HG02870 (cell line): ENCODE data around the gene KIF4A.
"Not testable (repeated sequence)": the region's sequence is repeated elsewhere in the genome, so short reads cannot be mapped to it uniquely, and the experiment has no call there.

Source experiments
- ATAC-seq: cut with Tn5 transposase; IDR thresholded peaks from one replicate; pipeline ENCODE4 v1.9.1; 2021; ENCODE audit warnings: mild to moderate bottlenecking, moderate library complexity; ENCODE audit not compliant: unreplicated experiment

KIF4A gene, protein sequence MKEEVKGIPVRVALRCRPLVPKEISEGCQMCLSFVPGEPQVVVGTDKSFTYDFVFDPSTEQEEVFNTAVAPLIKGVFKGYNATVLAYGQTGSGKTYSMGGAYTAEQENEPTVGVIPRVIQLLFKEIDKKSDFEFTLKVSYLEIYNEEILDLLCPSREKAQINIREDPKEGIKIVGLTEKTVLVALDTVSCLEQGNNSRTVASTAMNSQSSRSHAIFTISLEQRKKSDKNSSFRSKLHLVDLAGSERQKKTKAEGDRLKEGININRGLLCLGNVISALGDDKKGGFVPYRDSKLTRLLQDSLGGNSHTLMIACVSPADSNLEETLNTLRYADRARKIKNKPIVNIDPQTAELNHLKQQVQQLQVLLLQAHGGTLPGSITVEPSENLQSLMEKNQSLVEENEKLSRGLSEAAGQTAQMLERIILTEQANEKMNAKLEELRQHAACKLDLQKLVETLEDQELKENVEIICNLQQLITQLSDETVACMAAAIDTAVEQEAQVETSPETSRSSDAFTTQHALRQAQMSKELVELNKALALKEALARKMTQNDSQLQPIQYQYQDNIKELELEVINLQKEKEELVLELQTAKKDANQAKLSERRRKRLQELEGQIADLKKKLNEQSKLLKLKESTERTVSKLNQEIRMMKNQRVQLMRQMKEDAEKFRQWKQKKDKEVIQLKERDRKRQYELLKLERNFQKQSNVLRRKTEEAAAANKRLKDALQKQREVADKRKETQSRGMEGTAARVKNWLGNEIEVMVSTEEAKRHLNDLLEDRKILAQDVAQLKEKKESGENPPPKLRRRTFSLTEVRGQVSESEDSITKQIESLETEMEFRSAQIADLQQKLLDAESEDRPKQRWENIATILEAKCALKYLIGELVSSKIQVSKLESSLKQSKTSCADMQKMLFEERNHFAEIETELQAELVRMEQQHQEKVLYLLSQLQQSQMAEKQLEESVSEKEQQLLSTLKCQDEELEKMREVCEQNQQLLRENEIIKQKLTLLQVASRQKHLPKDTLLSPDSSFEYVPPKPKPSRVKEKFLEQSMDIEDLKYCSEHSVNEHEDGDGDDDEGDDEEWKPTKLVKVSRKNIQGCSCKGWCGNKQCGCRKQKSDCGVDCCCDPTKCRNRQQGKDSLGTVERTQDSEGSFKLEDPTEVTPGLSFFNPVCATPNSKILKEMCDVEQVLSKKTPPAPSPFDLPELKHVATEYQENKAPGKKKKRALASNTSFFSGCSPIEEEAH

DNA sequence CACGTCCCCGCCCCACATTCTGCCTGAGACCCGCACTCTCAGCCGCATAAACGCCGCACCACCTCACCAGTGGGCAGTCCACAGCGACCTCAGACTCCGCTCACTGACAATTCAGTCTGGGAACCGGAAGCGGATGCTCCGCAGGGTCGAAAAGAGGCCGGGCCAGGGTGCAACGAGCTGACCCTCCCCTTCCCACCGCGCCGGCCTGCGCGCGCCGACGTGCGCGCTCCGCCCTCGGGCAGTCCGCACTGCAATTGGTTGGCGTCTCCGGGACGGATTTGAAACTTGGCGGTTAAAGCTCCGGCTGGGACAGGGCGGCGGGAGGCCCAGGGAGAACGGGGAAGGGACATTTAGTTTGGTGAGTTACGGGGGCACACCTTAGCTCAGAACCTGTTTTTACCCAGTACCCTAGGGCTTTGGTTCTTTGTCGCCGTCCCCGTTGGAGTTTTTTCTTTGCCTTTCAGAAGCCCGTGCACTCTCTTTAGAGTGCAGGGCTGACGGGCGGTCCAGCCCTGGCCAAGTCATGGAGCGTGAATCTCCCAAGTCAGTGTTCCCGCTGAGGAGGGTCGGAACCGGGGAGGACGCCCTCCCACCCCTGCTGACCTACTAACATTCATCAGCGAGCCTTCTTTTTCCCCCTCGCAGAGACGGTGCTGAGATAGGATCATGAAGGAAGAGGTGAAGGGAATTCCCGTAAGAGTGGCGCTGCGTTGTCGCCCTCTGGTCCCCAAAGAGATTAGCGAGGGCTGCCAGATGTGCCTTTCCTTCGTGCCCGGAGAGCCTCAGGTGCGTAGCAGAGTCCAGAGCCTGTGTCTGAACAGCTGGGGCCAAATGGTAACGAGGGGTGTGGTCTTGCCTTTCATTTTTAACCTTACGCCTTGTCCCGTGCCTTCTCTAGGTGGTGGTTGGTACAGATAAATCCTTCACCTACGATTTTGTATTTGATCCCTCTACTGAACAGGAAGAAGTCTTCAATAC, at the start of gene KIF4A, which contains the start of gene PDZD11:
TSS of gene KIF4A (plus strand) at position 312 of the 978 bp plus-strand sequence. CDS start at position 667, 355 bp downstream.
TSS of gene PDZD11 (minus strand) at position 135 of the 978 bp plus-strand sequence. CDS start 586 bp downstream, outside the sequence.
- peak; percentile 96 for ATAC-seq

DNA sequence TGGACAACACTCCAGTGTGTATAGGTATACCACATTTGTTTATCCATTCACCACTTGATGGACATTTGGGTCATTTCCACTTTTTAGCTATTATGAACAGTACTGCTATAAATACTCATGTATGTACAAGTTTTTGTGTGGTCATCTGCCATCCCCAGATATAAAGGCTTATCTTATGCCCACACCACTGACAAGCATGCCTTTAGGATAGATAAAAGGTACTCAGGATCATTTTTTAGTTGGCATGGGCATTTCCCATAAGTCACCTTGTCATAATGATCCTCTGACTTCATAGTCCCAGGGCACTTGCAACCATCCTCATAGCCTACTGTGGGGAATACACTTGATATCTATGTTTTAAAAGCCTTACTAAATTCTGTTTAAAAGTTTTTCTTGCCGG, 49.2 kb upstream of the KIF4A start:
- ATAC-seq, result no peak

DNA sequence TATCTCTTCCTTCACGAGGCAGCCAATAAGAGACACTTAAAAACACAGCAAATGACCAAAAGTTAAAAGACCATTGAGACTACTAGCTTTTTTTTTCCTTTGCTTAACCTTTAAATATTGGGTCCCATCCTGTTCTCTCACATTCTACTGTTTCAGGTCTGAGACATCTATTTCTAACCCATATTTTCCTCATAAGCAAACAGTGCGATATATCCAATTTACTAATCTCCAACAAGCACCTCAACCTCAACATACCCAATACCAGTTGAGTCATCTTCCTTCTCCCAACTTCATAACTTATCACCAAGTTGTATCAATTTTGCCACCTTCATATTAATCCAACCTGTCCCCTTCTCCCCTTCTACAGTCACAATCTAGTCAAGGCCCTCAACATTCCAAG, 48.4 kb upstream of the KIF4A start:
- ATAC-seq, result no peak

DNA sequence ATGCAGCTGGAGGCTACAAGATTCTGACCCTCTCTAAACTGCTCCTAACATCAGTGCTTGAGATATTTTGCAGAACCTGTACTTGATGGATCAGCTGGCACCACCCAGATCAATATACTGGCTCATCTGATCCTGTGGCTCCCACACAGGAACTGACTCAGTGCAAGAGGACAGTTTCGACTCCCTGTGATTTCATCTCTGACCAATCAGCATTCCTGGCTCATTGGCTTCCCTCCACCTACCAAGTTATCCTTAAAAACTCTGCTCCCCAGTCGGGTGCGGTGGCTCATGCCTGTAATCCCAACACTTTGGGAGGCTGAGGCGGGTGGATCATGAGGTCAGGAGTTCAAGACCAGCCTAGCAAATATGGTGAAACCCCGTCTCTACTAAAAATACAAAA, 46.3 kb upstream of the KIF4A start:
- not testable (repeated sequence) for ATAC-seq

GRCh38 chrX:70244881-70245280, 45.0 kb upstream of the KIF4A start:
- no peak for ATAC-seq

DNA sequence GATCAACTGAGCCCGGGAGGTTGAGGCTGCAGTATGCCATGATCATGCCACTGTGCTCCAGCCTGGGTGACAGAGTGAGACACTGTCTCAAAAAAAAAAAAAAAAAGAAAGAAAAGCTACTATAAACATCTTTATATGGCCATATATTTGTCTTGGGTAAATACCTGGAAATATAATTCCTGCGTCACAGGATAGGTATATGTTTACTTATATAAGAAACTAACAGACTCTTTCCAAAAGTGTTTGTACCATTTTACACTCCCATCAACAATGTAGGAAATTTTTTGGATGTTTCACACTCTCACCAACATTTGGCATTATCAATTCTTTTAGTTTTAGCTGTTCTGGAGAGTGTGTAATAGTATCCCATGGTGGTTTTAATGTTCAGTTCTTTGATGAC, 42.7 kb upstream of the KIF4A start:
- ATAC-seq, result no peak

DNA sequence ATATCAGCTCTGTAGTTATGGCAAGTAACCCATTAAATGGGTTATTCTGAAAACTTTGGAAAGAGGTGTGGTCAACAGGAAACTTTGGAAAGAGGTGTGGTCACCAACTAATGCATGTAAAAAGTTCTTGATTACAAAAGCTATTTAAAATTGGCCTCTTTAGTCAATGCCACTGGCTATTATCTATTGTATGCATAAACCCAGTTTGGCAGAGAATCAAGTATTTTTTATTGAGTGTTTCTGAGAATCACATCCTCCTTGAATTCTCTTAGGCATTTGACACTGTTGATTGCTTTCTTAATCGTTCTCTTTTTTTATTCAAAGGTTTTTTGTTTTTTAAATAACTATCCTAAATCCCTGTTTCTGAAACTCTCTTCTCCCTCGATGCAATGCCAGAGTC, 37.4 kb upstream of the KIF4A start:
- no peak for ATAC-seq

GRCh38 chrX:70253377-70254062, 36.4 kb upstream of the KIF4A start:
- ATAC-seq, result no peak

DNA sequence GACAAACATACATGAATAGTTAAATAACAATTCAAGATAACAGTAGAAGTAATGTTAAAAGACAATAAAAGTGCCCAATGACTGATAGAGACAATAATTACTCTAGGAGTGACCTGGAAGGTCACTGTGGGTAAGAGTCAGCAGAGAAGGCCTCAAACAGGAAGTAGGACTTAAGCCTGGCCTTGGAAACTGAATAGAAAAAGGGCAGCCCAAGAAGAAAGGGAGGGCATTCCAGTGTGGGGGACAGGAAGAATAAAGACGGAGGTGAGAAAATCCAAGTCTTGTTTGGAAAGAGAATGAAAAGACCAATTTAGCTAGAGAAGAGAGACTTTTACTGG, 35.9 kb upstream of the KIF4A start:
- ATAC-seq, result no peak

DNA sequence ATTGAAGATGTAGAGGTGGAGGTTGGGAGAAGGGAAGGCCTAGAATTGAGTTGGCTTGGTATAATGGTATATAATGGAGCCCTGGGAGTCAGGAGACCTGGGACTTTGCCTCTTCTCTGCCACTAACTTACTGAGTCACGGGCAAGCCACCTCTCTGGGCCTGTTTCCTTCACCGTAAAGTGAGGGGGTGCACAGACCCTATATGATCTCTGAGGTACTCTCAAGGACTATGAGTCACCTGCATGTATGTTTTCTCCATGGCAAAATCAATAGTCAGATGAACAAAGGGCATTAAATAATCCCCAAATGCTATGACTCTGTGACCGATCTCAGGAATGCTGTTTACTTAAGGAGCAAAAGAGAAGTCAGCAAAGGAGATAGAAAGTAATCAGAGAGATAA, 35.0 kb upstream of the KIF4A start:
- ATAC-seq, result no peak

DNA sequence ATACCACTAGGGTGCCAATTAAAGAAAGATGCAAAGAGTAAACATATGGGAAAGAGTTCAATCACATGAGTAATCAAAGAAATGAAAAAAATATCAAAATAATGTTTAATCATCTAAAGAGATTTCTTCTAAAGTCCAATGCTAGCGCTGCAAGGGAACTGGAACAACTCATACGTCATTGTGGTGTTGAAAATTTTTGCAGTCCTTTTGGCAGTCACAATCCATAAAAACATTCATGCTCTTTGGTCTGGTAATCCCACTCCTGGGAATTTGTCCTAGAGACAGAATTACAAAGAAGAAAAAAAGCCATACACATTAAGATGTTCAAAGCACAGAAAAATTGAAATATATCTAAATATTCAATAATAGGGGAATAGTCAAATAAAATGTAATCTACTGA, 34.5 kb upstream of the KIF4A start:
- ATAC-seq, result no peak

DNA sequence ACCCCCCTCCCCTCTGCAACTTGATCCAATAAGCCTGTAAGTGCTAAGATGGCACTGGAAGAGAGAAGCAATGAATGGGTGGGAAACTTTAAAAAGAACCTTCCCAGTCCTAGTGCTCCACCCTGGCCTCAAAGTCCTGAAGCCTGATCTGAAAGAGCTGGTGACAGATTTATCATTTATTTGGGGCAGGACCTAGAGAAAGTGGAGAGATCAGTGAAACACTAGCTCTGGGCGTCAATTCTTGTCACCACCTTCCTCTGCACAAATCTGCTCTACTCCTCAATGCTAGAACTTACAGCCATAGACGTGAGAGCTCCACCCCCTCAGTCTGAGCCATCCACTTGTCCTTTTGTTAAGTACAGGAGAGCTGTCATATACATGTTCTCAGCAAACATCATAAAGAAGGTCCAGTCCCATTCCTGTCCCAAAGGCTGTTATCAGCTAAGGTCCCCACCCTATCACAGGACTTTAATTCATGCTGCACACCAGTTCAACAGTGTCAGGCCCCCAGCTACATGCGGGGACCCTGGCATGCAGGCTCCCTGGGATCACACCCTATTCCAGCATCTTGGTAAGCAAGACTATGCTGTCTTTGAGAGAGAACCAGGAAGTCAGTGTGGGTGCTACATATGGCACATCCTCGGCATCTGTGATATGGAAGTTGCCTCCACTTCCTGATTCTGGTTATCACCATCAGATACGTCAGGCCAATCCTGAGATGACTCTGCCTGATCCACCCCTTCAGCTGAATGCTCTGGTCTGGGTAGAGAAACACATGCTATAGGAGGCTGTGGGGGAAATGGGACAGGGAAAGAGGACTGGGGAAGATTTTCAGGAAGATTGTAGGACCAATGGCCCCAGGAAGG, 32.2 kb upstream of the KIF4A start:
- ATAC-seq, result no peak

- no peak for ATAC-seq
Observed at GRCh38 chrX:70260104-70260503, 29.8 kb upstream of the KIF4A start, which contains the start of gene P2RY4. P2RY4 (minus strand) TSS chrX:70260204; CDS start chrX:70259624, 580 bp downstream.

- ATAC-seq, result no peak
Observed at GRCh38 chrX:70262952-70263567, 26.8 kb upstream of the KIF4A start.

DNA sequence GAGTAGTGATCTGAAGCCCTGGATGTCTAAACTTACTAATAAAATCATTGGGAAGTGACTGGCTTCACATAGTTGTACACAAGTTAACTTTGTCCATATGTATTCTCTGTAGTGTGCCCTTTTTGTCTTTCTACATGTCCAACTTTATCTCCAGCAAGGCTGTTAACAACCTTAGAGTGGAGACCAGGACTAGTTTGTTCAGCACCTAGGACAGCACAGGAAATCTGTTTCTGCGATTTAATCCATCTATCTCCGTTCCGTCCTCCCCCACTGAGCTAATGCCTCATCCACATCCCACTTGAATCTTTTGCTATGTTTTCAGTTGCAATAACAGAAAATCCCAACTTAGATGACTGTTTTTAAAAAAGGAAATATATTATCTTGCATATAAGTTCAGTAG, 25.1 kb upstream of the KIF4A start:
- no peak for ATAC-seq

DNA sequence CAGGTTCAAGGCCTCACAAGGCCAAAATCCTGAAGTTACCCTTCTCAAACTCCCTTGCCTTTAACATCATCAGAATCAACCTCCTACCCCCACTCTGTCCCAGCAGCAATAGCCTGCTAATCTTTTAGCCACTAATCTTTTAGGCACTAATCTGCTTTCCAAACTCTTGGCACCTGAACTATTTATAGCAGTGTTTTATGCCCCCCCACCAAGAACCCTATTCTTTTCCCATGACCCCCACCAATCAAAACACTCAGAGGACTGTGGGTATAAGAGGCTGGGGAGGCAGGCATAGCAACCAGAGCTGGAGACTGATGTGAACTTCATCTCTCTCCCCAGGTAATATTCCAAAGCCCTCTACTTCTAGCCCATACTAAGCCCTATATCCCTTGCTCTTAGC, 21.9 kb upstream of the KIF4A start, which contains the start of gene ARR3:
TSS of gene ARR3 (plus strand) at position 301 of the 400 bp plus-strand sequence. CDS start 1,052 bp downstream, outside the sequence.
- no peak for ATAC-seq

DNA sequence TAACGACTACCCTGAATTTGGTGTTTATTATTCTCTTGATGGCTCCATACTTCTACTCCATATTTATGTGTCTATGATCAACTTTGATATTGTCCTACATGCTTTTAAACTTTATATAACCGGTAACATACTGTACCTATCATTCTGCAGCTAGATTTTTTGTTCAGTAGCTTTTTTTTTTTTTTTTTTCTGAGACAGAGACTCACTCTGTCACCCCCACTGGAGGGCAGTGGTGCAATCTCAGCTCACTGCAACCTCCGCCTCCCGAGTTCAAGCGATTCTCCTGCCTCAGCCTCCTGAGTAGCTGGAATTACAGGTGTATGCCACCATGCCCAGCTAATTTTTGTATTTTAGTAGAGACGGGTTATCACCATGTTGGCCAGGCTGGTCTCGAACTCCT, 15.9 kb upstream of the KIF4A start:
- ATAC-seq, result not testable (repeated sequence)

DNA sequence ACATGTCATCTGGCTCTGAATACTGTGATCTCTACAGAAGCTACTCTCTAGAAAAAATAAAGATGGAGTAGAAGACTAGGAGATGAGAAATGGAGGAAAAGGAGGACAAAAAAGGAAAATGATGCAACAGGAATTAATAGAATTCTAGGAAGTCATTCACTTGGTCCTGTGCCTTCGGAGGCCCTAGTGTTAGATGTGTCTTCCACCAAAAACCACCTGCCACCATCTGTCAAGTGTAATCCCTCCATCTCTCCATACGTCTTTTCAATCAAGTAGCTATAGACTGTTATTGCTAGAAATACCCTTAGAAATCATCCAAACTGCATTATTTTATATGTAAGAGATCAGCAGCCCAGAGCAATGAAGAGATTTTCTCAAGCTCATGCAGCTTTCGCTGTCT, 10.8 kb upstream of the KIF4A start:
- no peak for ATAC-seq
